ENCODE data around the gene RDH14.

The RDH14 gene

GRCh38 chr2:18520451-18521425 lies 39.7 kb downstream of the RDH14 start:
- peak; percentile 75 for DNase-seq (ENCODE audit: low read depth)

DNA sequence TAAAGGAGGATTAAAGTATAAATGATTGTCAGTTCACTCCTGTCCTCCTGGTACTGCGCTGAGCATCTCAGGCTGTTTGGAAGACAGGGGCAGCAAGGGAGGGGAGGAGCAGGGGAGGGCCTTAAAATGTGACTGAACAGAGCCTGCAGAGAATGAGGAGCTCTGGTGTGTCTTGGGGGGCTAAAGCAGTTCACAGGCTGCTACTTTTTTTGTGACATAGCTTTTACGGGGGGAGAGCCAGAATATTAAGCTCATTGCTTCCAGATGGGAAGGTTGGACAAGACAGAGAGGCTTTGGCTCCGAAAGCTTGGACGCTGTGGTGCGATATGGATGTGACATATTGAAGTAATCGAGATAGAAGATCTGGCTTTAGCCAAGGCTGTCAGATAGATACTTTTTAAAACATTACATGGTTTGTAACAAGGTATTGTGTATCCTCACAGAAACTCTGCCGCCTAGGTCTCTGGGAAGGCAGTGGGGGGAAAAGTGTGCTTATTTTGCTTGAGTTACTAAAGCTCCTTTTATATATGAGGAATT lies 40.5 kb downstream of the RDH14 start:
- DNase-seq (ENCODE audit: low read depth) = no peak

DNA sequence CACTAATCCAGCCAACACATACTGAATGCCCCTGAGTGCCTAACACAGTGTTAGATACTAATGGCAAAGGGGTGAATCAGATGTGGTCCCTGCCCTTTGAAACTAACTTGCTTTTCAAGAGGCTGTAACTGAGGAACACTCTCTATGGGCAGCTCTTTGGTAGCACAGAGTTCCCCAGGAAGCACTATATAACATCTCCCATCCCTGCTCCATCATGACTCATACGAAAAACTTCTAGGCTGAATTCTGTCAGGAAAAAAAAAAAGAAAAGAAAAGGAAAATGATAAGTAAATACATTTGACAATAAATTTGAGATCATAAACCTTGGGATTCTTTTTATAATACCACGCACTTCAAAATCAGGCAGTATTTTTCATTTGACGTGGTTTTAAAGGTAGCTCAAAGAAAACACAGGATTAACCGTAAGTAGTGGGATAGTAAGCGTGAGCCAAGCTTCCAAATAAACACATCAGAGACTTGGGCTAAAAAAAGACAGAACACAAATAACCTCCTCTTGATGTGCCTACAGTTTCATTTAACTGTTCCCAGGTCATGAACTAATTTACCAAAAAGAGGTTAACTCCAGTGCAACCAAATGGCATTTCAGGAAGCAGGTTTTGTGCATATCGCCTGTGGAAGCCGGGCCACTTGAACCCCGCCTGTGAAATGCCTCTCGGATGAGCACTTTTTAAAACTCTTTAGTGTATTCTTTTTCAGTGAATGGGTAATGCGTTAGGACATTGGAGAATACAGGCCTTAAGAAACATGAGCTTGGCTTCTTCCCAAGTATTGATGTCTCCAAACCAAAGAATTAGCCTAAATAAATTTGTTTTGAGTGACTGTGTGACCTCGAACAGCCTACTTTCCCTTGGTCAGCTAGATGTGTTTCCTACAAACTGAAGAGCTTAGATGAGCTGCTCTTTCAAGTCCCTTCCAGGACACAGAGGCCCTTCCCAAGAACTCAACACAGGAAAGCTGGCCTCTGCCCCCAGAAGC lies 42.0 kb downstream of the RDH14 start:
- peak; percentile 69 for DNase-seq (ENCODE audit: low read depth)

DNA sequence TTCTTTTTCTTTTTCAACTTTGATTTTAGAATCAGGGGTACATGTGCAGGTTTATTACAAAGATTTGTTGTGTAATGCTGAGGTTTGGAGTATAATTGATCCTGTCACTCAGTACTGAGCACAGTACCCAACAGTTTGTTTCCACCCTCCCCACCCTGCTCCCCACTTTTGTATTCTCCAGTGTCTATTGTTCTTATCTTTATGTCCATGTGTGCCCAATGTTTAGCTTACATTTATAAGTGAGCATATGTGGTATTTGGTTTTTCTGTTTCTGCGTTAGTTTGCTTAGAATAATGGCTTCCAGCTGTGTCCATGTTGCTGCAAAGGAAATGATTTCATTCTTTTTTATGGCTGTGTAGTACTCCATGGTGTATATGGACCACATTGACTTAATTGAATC lies 43.1 kb downstream of the RDH14 start:
- DNase-seq (ENCODE audit: low read depth) = no peak

GRCh38 chr2:18516112-18516511 lies 44.3 kb downstream of the RDH14 start:
- DNase-seq (ENCODE audit: low read depth) = peak; percentile 53

- no peak for DNase-seq (ENCODE audit: low read depth)
These were observed 45.7 kb downstream of the RDH14 start for GRCh38 chr2:18514526-18515461.

DNA sequence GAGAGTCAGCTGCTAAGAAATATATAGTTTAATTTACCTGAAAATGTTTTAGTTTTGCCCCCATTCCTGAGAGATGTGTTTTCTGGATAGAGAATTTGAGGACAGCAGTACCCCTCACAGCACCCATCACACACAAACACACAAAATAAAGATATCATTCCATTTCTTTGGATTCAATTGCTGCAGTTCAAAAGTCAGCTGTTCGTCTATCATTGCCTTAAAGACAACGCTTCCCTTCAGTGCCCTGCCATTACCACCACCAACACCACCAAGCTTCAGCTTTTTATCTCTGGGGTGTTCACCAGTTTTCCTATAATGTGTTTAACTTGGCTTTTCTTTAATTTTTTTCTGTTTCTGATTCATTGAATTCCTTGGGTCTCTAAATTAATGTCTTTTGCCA lies 49.7 kb downstream of the RDH14 start:
- no peak for DNase-seq (ENCODE audit: low read depth)

- DNase-seq (ENCODE audit: low read depth) = no peak
These were observed 53.5 kb downstream of the RDH14 start for GRCh38 chr2:18506883-18507509.

DNA sequence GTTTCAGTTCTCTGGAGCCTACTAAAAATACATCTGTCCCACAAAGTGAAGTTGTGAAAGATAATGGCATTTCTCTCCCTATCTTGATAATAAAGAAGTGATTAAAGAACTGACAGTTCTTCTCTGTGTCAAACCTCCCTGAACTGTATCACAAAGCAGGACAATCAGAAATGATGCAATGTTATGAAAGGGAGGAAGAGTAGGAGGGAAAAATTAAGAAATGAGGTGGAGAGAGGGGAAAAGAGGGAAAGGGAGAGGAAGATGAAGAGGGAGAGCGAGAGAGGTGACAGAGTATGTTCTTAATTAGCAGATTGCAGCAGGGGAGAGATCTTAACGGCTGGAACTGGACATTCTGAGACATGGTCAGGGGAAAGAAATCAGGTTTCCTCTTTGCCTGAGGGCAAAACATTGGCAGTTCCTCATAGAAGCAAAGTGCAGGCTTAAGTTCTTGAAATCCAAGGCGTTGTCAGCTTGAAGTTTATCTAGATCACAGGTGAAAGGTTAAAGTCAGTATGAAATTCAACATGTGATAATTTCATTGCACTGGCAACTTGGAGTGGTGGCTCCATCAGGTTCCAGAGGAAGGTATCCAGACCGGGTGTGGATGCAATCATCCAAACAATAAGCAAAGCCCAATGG lies 54.6 kb downstream of the RDH14 start:
- DNase-seq (ENCODE audit: low read depth) = no peak
